Hematopoietic multipotent progenitor cell treated with erythropoietin and hydrocortisone succinate and interleukin-3 and kit ligand, for 15 days (in vitro differentiated cells): ENCODE results near the gene GRK4.

Experiments
- DNase-seq: peaks from one replicate; pipeline ENCODE4 v3.0.0-alpha.2; 2015; ENCODE audit warnings: low spot score

GRK4 gene

DNA sequence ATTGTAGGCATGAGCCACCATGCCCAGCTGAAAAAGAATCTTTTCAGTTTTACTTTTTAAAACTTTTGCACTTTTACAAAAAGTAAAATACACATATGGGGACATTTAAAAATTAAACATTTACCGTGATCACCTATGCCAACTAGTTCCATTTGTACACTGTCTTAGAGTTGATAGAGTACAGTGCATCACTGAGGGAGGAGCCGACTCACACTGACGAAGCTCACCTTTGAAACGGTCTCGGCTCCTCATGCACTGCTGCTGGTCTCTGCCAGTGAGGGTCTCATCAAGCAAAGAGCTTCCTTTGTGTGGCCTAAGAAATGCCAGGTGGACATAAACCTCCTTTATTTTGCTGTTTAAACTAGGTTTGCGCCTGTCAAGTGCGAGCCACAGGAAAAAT lies 50.0 kb downstream of the GRK4 start:
- no peak for DNase-seq

GRCh38 chr4:3013839-3014350 lies 50.5 kb downstream of the GRK4 start:
- DNase-seq, result no peak

DNA sequence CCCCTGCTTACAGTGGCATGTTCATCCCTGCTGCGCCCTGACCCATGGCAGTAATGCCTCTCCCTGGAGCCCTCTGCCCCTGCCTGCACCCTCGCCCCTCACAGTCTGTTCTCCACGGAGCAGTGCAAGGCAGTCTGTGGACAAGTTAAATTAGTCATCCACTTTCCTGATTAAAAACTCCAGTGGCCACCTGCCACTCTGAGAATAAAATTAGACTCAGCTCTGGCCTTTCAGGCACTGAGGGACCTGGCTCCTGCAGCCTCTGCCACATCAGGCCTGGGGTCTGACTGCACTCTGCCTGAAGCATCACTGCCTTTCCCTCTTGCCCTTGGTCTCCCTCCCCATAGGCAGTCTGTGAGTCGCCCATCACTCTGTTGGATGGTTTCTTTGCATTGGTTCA lies 53.6 kb downstream of the GRK4 start:
- DNase-seq, result no peak

DNA sequence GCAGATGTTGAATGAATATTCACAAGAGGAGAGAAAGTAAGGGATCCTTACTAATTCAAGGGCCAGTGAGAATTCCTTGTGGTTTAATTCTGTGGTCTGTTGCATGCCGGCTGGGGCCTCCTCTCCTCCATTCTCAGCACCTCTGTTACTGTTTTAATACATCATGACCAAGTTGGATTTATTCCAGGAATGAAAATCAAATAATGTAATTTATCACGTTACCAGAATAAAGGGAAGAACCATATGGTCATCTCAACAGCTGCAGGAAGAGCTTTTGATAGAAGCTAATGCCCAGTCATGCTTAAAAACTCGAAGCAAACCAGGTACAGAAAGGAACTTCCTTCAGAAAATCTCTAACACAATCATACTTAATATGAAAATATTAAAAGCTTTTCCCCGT lies 54.1 kb downstream of the GRK4 start:
- DNase-seq, result no peak

- no peak for DNase-seq
Measured at GRCh38 chr4:3019145-3019846, 55.9 kb downstream of the GRK4 start.

GRCh38 chr4:3021127-3021526 lies 57.8 kb downstream of the GRK4 start:
- DNase-seq, result no peak

GRCh38 chr4:3021627-3022026 lies 58.3 kb downstream of the GRK4 start:
- no peak for DNase-seq

GRCh38 chr4:3022112-3022511 lies 58.7 kb downstream of the GRK4 start:
- DNase-seq, result no peak

DNA sequence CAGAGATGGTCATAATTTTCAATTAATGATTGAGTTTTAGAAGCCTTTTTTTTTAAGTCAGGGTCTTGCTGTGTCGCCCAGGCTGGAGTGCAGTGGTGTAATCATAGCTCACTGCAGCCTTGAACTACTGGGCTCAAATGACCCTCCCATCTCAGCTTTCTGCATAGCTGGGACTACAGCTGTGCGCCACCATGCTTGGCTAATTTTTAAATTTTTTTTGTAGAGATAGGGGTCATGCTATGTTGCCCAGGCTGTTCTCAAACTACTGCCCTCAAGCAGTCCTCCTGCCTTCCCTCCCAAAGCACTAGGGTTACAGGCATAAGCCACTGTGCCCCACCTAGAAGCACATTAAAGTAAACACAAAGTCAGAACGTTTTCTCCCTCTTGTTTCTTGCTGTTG lies 59.3 kb downstream of the GRK4 start:
- no peak for DNase-seq

GRCh38 chr4:3025881-3026280 lies 62.5 kb downstream of the GRK4 start:
- no peak for DNase-seq

DNA sequence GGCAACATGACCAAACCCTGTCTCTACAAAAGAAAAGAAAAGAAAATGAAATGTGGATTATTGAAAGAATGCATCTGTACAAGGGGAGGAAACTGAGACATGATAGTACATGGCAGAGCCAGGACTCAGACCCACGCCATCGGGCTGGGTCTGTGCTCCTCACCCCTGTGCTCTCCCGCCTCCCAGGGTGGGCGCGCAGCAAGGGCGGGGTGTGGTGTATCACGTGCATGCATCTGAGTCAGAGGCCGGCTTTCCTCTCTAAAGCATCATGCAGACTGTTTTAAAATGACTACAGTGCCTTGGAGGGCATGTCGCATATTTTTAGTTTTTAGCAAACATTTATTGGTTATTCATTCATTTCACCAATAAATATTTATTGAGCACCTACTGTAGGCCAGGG lies 63.2 kb downstream of the GRK4 start:
- DNase-seq, result no peak

DNA sequence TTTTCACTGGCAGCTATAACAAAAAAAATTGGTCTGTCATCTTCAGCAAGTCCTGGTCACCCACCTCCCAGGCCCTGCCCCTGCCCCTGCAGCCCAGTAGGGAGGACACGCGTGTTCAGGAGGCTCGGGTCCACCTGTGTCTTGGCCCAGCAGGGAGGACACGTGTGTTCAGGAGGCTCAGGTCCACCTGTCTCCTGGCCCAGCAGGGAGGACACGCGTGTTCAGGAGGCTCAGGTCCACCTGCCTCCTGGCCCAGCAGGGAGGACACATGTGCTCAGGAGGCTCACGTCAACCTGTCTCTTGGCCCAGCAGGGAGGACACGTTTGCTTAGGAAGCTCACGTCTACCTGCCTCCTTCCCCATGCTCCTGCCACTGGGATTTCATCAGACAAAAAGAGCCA lies 66.1 kb downstream of the GRK4 start:
- no peak for DNase-seq

- no peak for DNase-seq
Measured at GRCh38 chr4:3030566-3031356, 67.4 kb downstream of the GRK4 start.

- no peak for DNase-seq
Measured at GRCh38 chr4:3031357-3032082, 68.1 kb downstream of the GRK4 start.

DNA sequence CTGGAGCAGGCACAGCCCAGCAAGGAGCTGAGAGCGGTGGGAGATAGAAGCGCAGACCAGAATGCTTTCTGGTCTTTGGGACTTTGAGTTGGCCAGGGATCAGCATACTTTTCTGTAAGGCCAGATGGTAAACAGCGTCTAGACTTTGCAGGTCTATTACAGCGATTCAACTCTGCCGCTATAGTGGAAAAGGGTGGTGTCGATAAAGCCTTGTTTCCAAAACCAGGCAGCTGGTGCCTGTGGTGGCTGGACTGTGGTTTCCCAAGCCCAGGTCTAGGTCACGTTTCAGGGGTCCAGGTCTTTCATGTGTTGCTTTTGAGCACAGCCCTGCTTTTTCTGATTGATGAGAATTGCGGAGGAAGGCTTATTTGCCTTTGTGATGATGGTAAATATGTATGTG lies 70.9 kb downstream of the GRK4 start:
- no peak for DNase-seq

GRCh38 chr4:3035249-3035648 lies 71.9 kb downstream of the GRK4 start:
- no peak for DNase-seq

GRCh38 chr4:3035674-3036073 lies 72.3 kb downstream of the GRK4 start:
- no peak for DNase-seq

- no peak for DNase-seq
Measured at GRCh38 chr4:3036131-3036952, 73.0 kb downstream of the GRK4 start.

GRCh38 chr4:3037957-3038461 lies 74.6 kb downstream of the GRK4 start:
- DNase-seq, result no peak

- no peak for DNase-seq
Measured at GRCh38 chr4:3039706-3040366, 76.5 kb downstream of the GRK4 start.
